ENCODE results near the gene MOB3C.

The MOB3C gene

DNA sequence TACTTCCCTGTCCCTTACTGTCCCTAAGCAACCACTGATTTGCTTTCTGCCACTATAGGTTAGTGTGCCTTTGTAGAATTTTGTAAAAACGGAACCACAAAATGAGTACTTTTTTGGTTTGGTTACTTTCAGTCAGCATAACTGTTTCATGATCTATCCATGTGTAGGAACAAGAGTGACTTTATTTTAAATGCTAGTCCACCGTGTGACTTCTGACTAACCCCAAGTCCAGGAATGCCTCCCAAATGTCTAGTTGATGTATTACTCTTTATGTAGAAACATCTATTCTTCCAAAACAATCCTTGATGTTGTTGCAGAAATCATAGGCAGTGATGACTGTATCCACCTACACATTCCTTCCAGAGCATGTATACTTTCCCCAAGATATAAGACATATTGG is 30.2 kb upstream of the MOB3C start:
- Mint-ChIP-seq H3K27me3 (no peaks in the 10 kb centered on the region), H3K27ac (no peak overlapping the region), H3K9me3 (no peaks in the 10 kb centered on the region), H3K4me3 (no peak overlapping the region), H3K4me1 (no peaks in the 10 kb centered on the region), H3K36me3 (peaks cover 25% of the 10 kb centered on the region)

DNA sequence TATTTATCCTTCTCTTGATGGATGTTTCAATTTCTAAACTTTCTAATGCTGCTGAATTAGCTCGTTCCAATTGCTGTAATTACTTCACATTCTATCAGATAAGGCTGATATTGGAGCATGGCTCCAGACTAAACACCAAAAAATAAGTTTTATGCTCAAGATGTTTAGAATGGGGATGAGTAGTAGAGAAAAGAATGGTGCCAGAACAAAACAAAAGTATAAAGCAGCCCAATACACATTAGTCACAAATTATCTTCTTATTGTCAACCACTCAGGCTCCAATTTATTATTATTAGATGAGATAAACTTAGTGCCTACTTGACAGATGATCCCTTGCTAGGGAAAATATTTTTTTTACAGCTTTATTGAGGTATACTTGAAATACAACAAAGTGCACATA is 29.7 kb upstream of the MOB3C start:
- H3K4me3 Mint-ChIP-seq: no peak overlapping the region
- H3K27me3 Mint-ChIP-seq: no peaks in the 10 kb centered on the region
- H3K4me1 Mint-ChIP-seq: no peaks in the 10 kb centered on the region
- no peak overlapping the region for H3K27ac Mint-ChIP-seq
- H3K36me3 Mint-ChIP-seq: peaks cover 28% of the 10 kb centered on the region
- H3K9me3 Mint-ChIP-seq: no peaks in the 10 kb centered on the region

GRCh38 chr1:46645815-46646214 is 29.2 kb upstream of the MOB3C start:
- Mint-ChIP-seq H3K4me1 (no peaks in the 10 kb centered on the region), H3K9me3 (no peaks in the 10 kb centered on the region), H3K4me3 (no peak overlapping the region), H3K36me3 (peaks cover 29% of the 10 kb centered on the region), H3K27ac (no peak overlapping the region), H3K27me3 (no peaks in the 10 kb centered on the region)

DNA sequence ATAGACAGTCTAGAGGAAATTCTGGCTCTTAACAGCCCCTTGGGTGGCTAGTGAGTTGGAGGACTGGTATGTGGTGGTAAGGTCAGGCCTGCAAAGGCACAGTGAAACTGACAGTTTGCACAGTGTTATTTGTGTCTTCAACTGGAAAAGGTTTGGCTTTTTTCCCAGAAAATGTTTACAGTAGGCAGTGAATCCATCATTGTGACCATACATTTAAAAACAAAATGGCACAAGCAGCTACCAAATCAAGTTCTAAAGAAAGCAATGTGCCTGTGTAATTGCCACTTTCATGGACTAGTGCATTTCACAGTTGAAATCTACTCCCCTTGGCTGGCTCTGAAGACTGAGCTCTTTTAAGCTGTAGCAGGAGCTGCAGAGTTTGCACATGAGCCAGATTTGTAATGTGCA is 26.8 kb upstream of the MOB3C start:
- H3K27ac Mint-ChIP-seq: no peak overlapping the region
- peaks cover 25% of the 10 kb centered on the region for H3K36me3 Mint-ChIP-seq
- no peak overlapping the region for H3K4me3 Mint-ChIP-seq
- H3K9me3 Mint-ChIP-seq: no peaks in the 10 kb centered on the region
- no peaks in the 10 kb centered on the region for H3K27me3 Mint-ChIP-seq
- H3K4me1 Mint-ChIP-seq: no peaks in the 10 kb centered on the region

GRCh38 chr1:46642115-46642680 is 25.6 kb upstream of the MOB3C start:
- Mint-ChIP-seq H3K27ac (no peak overlapping the region), H3K36me3 (peaks cover 21% of the 10 kb centered on the region)

DNA sequence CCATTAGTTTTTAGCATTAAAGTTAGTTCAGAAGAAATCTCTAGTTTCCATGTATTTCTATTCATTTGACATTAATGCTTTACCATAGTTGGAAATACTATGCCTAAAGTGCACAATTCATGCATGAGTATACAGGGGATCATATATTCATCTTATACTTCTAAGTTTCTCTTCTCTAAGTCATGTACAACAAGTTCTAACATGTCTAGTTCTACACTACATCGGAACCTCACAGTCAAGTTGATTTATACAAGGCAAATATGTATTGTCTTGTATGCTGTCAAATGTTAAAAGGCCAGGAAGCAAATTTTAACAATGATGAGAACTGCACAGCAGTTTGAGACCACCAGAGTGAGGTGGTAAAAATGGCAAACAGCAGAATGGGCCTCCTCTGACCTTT is 22.9 kb upstream of the MOB3C start:
- Mint-ChIP-seq H3K4me3 (no peak overlapping the region), H3K4me1 (no peaks in the 10 kb centered on the region), H3K27ac (no peak overlapping the region), H3K27me3 (no peaks in the 10 kb centered on the region), H3K9me3 (no peaks in the 10 kb centered on the region), H3K36me3 (peaks cover 18% of the 10 kb centered on the region)

More at GRCh38 chr1:46642115-46642680, 25.6 kb upstream of the MOB3C start:
- Mint-ChIP-seq H3K27me3 (no peaks in the 10 kb centered on the region), H3K9me3 (no peaks in the 10 kb centered on the region), H3K4me3 (no peak overlapping the region), H3K4me1 (no peaks in the 10 kb centered on the region)

- no peaks in the 10 kb centered on the region for H3K4me1 Mint-ChIP-seq
- no peaks in the 10 kb centered on the region for H3K9me3 Mint-ChIP-seq
- H3K36me3 Mint-ChIP-seq: peaks cover 18% of the 10 kb centered on the region
- no peak overlapping the region for H3K4me3 Mint-ChIP-seq
- no peak overlapping the region for H3K27ac Mint-ChIP-seq
- H3K27me3 Mint-ChIP-seq: no peaks in the 10 kb centered on the region
Observed at GRCh38 chr1:46638921-46639320, 22.3 kb upstream of the MOB3C start.

DNA sequence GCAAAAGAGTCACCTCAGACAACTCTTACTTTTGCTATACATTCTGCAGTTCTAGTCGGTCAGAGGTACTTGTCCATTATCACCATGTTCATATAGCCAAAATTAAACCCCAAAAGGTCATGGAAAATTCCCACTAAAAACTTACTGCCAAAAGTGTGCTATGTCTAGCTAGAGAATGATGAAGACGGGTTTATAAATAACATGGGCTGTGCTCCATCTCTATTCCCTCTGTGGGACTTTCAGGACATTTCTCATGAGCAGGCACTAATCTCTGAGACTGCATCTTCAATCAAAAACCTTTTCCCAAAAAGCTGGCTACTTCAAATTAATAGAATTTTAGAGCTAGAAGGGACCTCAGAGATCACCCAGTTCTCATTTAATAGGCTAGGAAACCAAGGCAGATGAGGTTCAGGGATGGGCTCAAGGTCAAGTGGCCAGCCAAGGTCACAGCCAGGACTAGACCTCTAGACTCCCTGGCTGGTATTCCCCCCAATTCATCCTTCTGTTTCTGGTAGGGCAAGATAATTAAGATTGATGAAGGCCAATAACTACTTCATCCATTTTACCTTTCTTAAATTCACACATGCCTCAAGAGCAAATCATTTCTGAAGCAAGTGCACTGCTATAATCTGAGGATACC is 21.0 kb upstream of the MOB3C start:
- no peaks in the 10 kb centered on the region for H3K4me1 Mint-ChIP-seq
- no peaks in the 10 kb centered on the region for H3K9me3 Mint-ChIP-seq
- no peak overlapping the region for H3K27ac Mint-ChIP-seq
- no peaks in the 10 kb centered on the region for H3K27me3 Mint-ChIP-seq
- peaks cover 17% of the 10 kb centered on the region for H3K36me3 Mint-ChIP-seq
- no peak overlapping the region for H3K4me3 Mint-ChIP-seq

DNA sequence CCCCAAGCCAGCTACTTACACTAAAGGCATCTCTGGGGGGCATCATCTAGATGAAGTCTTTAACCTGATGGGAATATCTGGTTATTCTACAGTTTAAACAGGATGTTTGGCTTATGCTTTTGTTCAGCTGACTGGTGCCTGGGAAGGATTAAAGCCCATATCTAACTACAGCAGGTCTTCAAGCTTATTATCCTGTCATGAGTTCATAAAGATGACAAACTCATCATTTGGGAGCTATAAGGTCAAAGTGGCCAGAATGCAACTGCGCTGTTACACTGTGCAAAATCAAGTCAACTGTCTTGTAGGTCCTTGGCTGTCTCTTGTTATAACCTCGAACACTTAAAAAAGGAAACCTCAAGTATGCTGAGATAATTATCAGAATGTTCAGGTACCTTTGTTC is 18.6 kb upstream of the MOB3C start:
- Mint-ChIP-seq H3K36me3 (peaks cover 9% of the 10 kb centered on the region), H3K4me1 (no peaks in the 10 kb centered on the region), H3K27me3 (no peaks in the 10 kb centered on the region), H3K9me3 (no peaks in the 10 kb centered on the region), H3K27ac (no peak overlapping the region), H3K4me3 (no peak overlapping the region)

DNA sequence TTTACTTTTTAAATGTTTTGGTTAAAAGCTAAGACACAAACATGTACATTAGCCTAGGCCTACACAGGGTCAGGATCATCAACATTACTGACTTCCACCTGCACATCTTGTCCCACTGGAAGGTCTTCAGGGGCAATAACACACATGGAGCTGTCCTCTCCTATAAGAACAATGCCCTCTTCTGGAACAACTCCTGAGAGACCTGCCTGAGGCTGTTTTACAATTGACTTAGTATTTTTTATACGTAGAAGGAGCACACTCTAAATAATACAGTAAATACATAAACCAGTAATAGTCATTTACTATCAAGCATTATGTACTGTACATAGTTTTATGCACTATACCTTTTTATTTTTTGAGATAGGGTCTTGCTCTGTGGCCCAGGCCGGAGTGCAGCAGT is 14.1 kb upstream of the MOB3C start:
- peaks cover 3% of the 10 kb centered on the region for H3K36me3 Mint-ChIP-seq
- no peak overlapping the region for H3K4me3 Mint-ChIP-seq
- no peaks in the 10 kb centered on the region for H3K4me1 Mint-ChIP-seq
- H3K27ac Mint-ChIP-seq: no peak overlapping the region
- H3K27me3 Mint-ChIP-seq: no peaks in the 10 kb centered on the region
- H3K9me3 Mint-ChIP-seq: no peaks in the 10 kb centered on the region

DNA sequence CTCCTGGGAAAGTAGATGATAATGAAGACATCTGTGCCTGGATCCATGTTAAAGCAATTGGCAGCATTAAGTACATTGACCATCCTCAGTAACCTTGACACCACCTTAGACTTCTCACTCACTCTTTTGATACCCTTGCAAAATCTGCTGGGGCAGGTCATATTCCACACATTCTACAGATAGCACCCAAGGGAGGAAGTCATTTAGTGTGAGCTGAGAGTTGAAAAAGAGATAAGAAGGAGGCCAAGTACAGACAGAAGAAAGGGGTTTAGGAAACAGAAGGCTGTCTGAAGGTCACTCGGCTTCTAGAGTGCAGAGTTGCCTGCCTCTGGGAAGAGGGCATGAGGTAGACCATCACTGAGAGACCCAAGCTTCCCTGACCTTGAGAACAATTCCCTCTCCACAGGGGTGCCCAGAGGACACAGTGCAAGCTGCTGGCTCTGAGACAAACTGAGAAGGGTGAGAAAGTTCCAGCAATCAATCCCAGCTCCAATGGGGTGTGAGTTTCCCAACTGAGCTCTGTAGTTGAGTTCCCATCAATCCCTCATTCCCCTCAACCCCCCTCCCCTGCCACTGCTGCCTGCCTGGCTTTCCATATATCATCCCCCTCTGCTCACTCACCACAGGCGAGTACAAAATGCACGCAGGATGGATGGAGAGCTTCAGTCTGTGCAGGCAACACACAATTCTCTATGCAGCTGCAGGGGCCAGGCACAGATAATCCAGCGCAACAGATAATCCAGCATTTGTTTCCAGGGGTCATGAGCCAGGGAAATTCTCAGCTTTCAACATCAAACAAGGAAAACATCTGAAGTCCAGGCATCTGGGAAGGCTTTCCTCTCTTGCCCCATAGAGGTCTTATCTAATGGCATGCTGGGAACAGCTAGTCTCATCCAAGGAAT is 7.4 kb upstream of the MOB3C start:
- Mint-ChIP-seq H3K36me3 (no peaks in the 10 kb centered on the region), H3K4me3 (no peak overlapping the region), H3K27ac (no peak overlapping the region), H3K4me1 (no peaks in the 10 kb centered on the region), H3K9me3 (no peaks in the 10 kb centered on the region), H3K27me3 (no peaks in the 10 kb centered on the region)

DNA sequence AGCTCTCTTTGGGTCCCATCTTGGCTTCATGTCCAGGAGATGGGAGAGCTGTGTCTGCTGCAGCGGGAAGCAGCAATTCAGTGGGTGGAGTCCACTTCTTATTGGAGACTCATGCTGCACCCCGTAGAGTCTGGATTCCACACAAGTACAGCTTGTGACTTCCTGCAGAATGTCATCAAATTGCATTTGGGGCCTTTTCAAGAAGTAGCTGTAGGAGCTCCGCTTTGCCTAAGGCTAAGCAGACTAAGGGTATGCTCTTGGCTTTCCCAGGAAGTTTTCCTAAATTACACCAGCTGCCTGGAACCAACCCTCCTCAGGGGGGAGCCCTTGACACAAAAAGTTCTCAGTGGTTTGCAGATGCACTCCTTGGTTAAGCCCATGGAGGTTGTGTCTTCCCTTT is 5.7 kb upstream of the MOB3C start:
- no peak overlapping the region for H3K4me3 Mint-ChIP-seq
- no peaks in the 10 kb centered on the region for H3K27me3 Mint-ChIP-seq
- H3K9me3 Mint-ChIP-seq: no peaks in the 10 kb centered on the region
- H3K27ac Mint-ChIP-seq: no peak overlapping the region
- H3K4me1 Mint-ChIP-seq: peaks cover 4% of the 10 kb centered on the region
- H3K36me3 Mint-ChIP-seq: no peaks in the 10 kb centered on the region

DNA sequence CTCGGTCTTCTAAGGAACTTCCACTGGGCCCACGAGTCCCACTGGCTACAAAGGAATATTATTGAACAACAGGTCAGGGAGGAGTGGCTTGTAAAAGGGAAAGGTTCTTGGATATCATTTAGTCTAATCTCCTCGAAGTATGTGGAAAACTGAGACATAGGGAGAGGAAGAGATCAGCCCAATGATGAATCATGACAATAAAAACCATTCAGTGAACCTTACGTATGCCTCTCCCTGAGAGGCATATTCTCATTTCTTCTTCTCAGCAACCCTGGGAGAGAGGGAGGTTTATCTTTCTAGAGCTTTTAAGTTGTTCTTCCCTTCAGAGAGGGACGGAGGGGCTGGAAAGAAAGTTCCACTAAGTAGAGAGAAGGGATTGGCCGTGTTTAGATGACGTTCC is 5.3 kb upstream of the MOB3C start:
- no peaks in the 10 kb centered on the region for H3K36me3 Mint-ChIP-seq

GRCh38 chr1:46619656-46620258 is 3.1 kb upstream of the MOB3C start:
- H3K4me3 Mint-ChIP-seq: no peak overlapping the region
- H3K36me3 Mint-ChIP-seq: no peaks in the 10 kb centered on the region
- no peaks in the 10 kb centered on the region for H3K27me3 Mint-ChIP-seq
- H3K27ac Mint-ChIP-seq: no peak overlapping the region
- peaks cover 24% of the 10 kb centered on the region for H3K4me1 Mint-ChIP-seq
- no peaks in the 10 kb centered on the region for H3K9me3 Mint-ChIP-seq

More for the DNA sequence above, 5.3 kb upstream of the MOB3C start:
- Mint-ChIP-seq H3K4me3 (no peak overlapping the region), H3K9me3 (no peaks in the 10 kb centered on the region), H3K27ac (no peak overlapping the region), H3K27me3 (no peaks in the 10 kb centered on the region), H3K4me1 (peaks cover 8% of the 10 kb centered on the region)

DNA sequence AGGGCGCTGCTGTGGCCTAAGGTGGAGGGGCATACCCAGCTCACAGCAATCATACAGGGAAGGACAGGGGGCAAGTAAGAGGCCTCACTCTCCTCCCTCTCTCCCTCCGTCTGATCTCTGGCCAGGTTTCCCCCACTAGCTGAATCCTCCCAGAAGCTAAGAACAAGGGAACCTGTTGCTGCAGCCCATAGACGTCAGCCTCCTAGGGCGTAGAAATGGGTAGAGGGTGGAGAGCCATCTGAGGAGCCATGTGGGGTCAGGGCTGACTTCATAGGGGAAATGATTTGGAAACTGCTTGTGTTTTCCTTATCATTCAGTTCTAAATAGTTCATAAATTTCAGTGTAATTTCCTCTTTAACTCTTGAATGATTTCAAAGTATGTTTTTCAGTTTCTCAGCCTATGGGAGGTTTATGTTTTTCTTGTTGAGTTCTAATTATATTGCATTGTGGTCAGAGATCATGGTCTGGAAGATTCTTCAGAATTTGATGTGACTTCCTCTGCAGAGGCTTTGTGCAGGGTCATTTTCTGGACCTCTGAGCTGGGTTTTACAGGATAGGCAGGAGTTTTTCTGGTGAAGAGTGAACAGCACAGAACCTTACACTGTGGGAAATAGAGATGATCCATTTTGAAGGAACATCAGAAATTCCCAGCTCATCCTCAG is 2.3 kb upstream of the MOB3C start:
- Mint-ChIP-seq H3K27me3 (no peaks in the 10 kb centered on the region), H3K4me3 (peak overlapping the region; percentile 30), H3K27ac (no peak overlapping the region), H3K4me1 (peaks cover 33% of the 10 kb centered on the region), H3K36me3 (no peaks in the 10 kb centered on the region), H3K9me3 (no peaks in the 10 kb centered on the region)
